Stimulated activated CD4-positive, alpha-beta T cell treated with anti-CD3 and anti-CD28 coated beads, Interleukin-15, amount 100 ng/mL, for 1 hour (primary cell): ENCODE measurements around the gene ALOX5AP.

Source experiments
- DNase-seq, 2 donors: peaks; one replicate each; pipeline ENCODE4 v3.0.0-alpha.2; 2020; ENCODE audit warnings: low read depth in 1 of 2, low spot score in 1 of 2

Gene ALOX5AP

DNA sequence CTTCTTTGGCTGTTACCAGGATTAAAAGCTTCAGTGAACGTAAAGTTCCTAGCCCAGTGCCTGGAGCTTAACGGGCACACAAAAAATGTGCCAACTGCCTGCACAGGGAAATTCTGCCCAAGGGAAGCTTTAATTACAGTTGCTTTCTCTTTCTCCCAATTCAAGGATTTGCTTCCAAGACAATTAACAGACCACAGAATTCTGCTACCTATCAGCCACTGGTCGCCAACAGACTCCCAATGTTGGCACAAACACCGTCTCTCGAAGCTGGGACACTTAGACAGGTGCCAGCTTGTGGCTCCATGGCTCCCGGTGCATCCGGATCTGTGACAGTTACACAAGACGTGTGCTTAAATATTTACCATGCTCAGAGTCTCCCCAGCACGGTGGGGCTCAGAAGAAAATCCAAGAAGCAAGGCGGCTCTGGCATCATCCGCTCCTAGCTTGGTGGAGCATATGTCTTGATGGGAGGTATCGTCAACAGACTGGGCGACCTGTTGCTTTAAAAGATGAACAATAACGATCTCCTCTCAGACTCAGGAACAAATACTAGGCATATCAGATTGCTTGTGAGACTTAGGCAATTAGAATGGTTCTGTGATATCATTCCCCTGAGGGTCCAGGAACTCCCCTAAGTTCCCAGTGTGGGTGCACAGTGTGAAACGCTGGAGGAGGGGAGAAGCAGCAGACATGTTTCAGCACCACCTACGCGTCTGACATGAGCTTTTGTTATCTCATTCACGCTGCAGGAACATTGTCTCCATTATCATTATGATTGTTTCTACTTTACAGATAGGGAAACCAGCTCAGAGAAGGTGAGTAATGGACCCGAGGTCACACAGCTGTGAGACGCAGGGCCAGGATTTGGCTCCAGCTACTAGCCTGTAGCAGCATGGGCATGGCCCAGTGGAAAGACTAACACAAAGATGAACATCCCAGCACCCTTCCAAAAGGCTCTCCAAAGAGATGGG is 61.6 kb downstream of the ALOX5AP start:
- no peak for DNase-seq

DNA sequence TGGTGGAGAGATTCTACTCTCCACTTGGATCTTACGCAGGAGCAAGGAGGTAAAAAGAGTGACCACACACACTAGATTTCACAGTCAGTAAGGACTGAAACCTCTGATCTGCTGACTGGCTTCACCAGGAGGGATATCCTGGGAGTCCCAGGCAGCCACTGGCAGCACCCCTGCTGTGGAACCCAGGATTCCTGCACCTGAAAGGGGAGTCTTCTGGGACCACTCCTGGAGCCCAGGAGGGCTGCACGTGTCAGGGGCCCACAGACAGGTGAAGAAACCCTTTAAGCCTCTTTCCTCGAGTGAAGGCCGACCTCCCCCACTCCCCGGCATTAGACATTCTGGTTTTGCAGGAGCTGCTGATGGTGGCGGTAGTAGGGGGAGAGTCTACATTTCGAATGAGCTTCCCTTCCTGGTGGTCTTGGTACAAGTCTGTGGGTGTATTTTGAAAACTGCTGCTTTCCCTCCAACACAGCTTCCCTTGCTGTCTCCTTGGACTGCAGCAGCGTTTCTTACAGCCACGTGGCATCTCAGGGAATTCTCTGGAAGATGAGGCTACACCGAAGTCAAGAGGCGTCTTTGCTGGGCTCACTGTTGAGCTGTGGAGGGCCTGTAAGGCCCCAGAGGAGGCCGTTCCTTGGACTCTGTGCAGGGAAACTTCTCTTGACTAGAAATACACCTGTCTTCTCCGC is 62.6 kb downstream of the ALOX5AP start:
- no peak for DNase-seq

DNA sequence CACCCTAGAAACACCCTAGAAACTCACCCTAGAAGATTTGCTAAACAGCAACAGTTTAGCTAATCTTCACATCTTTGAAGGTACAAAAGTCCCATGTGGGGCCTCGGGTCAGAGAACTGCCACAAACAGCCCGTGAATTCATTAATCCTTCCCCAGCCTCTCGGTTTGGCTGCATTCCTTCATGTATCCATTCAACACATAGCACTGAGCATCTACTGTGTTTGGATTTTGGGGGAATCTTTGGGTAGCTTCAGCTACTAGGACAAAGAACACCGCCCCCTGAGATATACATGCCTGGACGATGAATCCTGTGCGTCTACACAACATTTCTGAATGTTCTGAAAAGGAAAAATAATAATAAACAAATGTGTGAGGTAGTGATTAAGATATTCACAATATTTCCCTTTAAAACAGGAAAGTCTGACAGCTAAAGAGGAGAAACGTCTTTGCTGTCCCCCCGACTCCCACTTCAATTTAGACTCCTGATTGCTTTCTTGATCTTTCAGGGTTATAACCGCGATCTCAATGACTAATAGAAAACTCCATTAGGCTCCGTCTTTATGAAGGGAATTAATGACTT is 63.5 kb downstream of the ALOX5AP start:
- no peak for DNase-seq

DNA sequence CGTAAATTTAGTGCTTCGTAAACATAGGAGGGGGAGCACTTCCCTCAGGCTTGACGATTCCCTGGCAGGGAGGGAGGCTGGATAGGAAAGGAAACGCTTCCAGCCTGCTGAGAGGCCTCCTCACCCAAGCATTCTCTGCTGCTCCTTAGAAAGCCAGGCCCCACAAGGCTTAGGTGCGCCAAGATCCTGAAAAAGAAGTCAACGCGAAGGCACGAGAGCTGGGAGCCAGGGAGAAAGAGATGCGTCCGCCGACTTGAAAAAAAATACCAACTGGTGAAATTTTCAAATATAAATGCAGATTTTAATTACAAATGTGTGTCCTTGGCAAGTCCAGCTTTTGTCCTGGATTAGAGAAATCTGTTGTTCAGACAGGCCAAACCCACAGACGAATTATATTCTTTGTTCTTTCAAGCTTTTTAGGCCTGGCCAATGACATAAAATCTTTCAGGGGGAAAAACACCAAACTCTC is 64.0 kb downstream of the ALOX5AP start:
- no peak for DNase-seq

DNA sequence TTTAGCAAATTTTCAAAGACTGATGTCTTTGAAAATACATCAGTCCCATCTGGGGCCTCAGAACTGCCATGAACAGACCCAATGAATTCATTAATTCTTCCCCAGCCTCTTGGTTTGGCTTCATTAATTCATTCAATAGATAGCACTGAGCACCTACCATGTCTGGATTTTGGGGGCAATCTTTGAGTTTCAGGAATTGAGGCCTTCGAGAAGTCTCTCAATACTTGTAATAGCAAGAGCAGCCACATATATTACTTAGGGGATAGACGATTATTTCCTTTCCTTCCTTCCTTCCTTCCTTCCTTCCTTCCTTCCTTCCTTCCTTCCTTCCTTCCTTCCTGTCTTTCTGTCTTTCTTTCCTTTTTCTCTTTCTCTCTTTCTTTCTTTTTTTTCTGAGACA is 64.8 kb downstream of the ALOX5AP start:
- DNase-seq: no peak

DNA sequence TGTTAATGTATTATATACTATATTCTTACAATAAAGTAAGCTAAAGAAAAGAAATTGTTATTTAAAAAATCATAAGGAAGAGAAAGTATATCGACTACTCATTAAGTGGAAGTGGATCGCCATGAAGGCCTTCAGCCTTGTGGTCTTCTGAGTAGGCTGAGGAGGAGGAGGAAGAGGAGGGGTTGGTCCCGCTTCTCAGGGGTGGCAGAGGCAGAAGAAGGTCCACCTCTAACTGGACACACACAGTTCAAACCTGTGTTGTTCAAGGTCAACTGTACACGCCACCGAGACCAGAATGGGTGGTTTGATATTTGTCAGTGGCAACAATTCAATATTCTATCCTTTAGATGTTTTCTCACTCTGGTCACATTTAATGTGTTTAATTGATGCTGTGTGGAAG is 67.2 kb downstream of the ALOX5AP start:
- DNase-seq: no peak

DNA sequence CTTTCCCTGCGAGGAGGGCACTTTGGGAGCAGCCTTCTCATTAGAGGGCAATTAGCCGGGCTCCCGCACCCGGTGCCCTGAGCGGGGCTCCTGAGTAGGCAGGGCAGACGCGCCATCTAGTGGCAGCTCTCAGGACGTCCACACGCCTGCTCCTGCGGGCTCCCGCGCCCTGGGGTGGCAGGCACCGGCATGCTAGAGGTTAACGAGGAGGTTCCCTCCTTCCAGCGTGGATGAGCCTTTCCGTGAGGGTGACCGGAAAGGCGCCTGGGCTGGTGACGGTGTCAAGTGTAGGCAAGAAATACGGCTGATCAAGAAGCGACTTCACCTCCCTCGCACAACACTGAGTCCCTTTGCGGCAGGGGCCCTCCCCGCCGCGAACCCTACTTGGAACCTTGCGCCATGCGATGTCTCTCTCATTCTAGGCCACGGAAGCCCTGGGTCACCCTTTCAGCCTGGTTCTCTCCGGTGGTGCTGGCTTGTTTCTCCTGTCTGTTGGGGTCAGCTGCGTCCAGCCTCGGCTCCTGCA is 67.7 kb downstream of the ALOX5AP start:
- DNase-seq: peak; percentile 56 to 71

DNA sequence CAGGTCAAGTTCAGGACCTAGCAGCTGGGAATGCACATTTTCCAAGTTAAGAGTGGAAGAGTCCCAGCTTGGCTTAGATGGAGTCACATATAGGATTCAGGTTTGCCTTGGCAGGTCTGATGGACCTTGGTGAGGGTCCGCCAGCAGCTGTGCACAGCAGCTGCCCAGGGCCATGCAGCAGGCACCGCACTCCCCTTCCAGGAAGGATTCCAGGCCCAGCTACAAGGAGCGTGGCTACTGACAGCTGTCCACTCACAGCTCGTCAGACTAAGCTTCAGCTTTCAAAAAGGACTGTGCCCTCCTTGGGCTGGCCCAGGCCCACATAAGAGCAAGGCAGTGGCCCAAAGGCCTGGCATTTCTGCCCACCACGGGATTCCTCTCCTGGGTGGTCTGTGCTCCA is 68.4 kb downstream of the ALOX5AP start:
- DNase-seq: no peak

DNA sequence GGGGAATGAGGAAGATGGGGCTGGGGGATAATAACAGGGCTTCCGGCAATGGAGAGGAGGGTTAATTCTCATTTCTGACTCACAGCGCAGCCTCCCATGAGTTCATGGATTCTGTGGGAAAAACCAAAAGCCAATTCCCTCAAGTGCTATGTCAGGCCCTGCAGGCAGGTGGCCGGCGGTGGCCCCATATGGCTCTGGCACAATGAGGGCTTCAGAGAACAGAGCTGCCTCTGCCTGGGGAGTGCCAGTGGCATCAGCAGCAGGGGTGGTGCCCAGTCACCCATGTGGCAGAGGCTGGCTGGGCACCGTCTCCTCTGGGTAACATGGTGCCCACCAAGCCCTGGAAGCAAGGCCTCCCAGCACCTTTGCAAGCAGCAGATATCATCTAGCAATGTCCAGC is 69.1 kb downstream of the ALOX5AP start:
- DNase-seq: no peak

DNA sequence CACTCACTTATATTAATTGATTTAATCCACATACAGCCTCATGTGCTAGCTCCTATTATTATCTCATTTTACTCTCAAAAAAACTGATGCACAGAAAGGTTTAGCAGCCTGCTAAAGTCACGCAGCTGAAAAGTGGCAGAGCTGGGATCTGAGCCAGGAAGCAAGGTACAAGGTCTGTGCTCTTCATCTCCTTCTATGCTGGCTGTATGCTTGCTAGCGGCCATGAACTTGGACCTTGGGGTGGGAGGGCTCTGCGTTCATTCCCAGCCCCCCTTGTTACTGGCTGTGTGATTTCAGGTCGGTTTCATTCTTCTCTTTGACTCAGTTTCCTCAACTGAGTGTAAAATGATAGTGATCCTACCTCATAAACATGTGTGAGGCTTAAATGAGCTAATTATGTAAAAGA is 69.8 kb downstream of the ALOX5AP start:
- no peak for DNase-seq

DNA sequence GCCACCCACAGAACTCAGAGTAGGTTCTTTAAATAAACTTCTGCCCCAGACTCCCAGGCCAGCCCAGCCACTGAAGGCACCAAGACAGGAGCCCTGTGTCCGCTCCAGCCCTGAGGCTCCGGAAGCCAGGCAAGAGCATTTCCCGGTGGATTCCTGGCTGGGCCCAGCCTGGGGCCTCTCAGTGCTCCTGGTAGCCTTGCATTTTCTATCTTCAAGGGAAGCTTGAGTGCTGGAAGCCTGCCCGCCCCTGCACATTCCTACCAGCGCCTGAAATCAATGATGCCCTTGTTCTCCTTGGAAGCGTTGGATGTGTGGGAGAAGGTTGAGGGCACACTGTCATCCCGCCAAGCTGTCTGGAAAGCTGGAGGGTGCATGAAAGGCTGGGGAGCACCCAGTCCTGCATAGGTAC is 70.3 kb downstream of the ALOX5AP start:
- no peak for DNase-seq

DNA sequence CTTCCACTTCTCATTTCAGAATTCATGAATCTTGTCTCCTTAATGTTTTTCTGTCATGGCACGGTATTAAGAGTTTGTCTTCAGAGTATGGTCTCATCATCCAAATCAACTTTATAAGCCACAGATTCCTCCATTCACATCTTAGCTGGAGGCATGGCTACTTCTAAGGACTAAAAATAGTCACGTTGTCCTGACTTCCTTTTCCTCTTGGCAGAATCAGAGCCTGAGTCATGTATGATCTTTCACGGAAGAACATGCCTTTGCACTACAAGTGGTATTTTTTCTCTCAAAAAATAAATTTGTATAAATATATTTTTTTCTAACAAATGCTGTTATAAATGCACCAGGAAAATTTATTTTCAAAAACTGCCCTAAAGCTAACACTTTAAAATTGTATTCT is 71.4 kb downstream of the ALOX5AP start:
- no peak for DNase-seq

DNA sequence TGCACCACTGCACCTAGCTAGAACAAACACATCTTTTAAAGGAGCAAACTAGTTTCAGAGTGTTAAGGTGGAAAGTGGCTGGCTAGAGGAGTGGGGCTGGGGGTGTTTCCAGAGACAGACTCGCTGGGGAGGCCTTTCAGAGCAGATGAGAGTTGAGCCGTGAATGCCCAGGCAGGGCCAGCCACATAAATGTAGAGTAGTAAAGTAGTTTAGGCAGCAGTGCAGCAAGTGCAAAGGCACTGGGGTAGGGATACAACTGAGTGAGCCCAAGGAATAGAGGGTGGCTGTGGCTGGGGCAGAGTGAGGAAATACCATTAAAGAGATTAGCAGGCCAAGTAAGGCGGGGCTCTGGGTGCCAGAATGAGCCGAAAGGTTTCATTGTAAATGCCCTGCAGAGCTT is 72.0 kb downstream of the ALOX5AP start:
- no peak for DNase-seq

DNA sequence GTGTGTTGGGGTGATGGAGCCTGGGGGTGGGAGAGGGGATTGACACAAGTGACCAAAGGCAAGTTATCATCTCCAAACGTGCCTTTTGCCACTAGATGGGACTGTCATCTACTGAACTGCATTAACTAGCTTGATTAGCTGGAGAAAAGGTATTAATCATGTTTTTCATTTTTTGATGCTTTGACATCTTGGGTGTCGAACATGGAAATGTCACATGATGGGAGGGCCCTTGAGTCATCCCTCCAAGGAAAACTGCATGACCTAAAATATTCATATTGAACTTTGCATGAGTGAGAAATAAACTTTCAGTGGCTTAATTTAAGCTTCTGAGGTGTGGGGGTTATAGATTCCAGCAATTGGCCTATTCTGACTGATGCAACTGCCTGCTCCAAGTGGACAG is 73.3 kb downstream of the ALOX5AP start:
- no peak for DNase-seq

DNA sequence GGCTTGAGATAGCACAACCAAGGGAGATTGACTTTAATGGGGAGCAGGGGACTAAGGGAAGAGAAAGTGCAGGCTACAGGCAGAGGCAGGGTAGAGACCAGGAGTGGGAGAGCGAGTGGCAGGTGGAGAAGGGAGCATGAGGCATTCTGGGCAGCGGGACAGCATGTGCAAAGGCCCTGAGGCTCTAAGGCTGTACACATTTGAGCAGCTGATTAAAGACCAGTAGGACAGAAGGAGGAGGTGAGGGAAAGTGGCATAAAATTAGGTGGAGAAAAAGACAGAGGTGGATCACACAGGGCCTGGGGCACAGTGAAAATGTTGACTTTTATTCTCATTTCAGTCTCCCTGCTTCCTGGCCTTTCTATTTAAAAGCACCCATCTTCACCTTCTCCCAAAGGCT is 74.4 kb downstream of the ALOX5AP start:
- DNase-seq: no peak

DNA sequence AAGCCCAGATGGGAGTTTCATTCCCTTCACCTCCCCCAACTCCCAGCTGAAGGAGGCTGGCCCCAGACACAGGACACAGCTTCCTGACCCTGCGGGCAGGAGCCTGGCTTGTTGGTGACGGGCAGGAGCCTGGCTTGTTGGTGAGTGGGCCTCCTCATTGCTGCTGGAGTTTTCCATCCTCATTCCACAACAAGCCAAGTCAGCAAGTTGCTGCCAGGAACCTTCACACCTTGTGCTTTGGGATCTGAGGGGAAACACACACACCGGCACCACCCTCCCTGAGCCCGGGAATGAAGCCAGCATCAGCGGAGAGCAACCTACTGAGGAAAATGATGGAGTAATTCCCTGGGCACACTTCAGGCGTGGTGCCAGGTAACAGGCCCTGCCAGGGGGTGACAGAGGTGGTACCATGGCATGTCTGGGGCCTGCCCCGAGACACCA is 74.9 kb downstream of the ALOX5AP start:
- DNase-seq: no peak

DNA sequence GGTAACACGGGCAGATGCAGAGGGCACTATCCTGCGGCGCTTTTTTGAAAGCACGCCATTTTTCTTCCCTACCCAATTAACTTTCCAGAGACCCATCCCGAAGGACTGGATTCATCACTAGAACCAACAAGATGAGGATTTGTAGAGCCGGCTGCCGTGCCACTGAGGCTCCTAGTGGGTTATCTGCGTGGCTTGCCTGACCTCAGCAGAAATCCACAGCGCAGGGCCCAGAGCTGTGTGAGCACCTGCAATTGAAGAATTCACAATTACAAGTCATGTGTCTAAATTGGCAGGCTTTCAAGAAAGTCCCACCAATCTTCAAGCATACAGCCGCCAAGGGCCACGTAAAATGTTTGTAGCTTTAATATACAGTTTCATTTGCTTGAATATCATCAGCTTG is 75.5 kb downstream of the ALOX5AP start:
- DNase-seq: no peak
